Mesendoderm (in vitro differentiated cells): ENCODE measurements around the gene C1orf210.
A peak's percentile ranks its signal among the peaks of the same experiment; 100 is the strongest.

Experiments
- DNase-seq: peaks from one replicate; pipeline ENCODE4 v3.0.0; 2013
- H2AK5ac ChIP-seq: 2 replicates; pipeline ENCODE4 v1.6.1; 2013; ENCODE audit warnings: low read length, inconsistent platforms
- H2BK120ac ChIP-seq: 2 replicates; pipeline ENCODE4 v1.6.1; 2013; ENCODE audit warnings: low read depth, mild to moderate bottlenecking, low read length, moderate library complexity, mixed read lengths
- H2BK15ac ChIP-seq: replicated peaks from 2 replicates; pipeline ENCODE4 v1.6.1; 2013; ENCODE audit warnings: low read depth, mild to moderate bottlenecking, moderate library complexity
- H2BK5ac ChIP-seq: 2 replicates; pipeline ENCODE4 v1.6.1; 2013; ENCODE audit warnings: low read length, inconsistent platforms
- H3K18ac ChIP-seq: 2 replicates; pipeline ENCODE4 v1.6.1; 2013; ENCODE audit warnings: mild to moderate bottlenecking, low read length, mixed read lengths
- H3K23ac ChIP-seq: one replicate; pipeline ENCODE4 v1.6.1; 2013; ENCODE audit warnings: low read length
- H3K27ac ChIP-seq: 2 replicates; pipeline ENCODE4 v1.5.1; 2013; ENCODE audit warnings: low read depth, mild to moderate bottlenecking, inconsistent platforms, low read length, moderate library complexity
- H3K27me3 ChIP-seq: 2 replicates; pipeline ENCODE4 v1.6.1; 2013; ENCODE audit warnings: low read length, control low read depth, mild to moderate bottlenecking, inconsistent platforms; ENCODE audit not compliant: insufficient read depth, poor library complexity
- H3K36me3 ChIP-seq: 2 replicates; pipeline ENCODE4 v1.6.1; 2013; ENCODE audit warnings: low read length, inconsistent platforms; ENCODE audit not compliant: control insufficient read depth, insufficient read depth
- H3K4ac ChIP-seq: one replicate; pipeline ENCODE4 v1.6.1; 2013; ENCODE audit warnings: low read depth, mild to moderate bottlenecking, low read length, moderate library complexity
- H3K4me1 ChIP-seq: 2 replicates; pipeline ENCODE4 v1.6.1; 2013; ENCODE audit warnings: low read depth, low read length, inconsistent platforms; ENCODE audit not compliant: control insufficient read depth
- H3K4me2 ChIP-seq: 2 replicates; pipeline ENCODE4 v1.6.1; 2013; ENCODE audit warnings: low read length
- H3K4me3 ChIP-seq: 2 replicates; pipeline ENCODE4 v1.5.1; 2013; ENCODE audit warnings: mild to moderate bottlenecking, low read length
- H3K56ac ChIP-seq: one replicate; pipeline ENCODE4 v1.6.1; 2013; ENCODE audit warnings: low read length
- H3K79me1 ChIP-seq: 2 replicates; pipeline ENCODE4 v1.6.1; 2013; ENCODE audit warnings: low read length, inconsistent platforms
- H3K79me2 ChIP-seq: 2 replicates; pipeline ENCODE4 v1.6.1; 2013; ENCODE audit warnings: mild to moderate bottlenecking, low read length; ENCODE audit not compliant: control insufficient read depth, insufficient read depth
- H3K9ac ChIP-seq: 2 replicates; pipeline ENCODE4 v1.6.1; 2013; ENCODE audit warnings: low read length, inconsistent platforms
- H4K5ac ChIP-seq: one replicate; pipeline ENCODE4 v1.6.1; 2013; ENCODE audit warnings: low read length
- H4K8ac ChIP-seq: one replicate; pipeline ENCODE4 v1.6.1; 2013; ENCODE audit warnings: low read depth, mild to moderate bottlenecking, control low read depth, low read length, moderate library complexity
- WGBS: extraction: QIAGEN DNeasy Blood & Tissue Kit; methylation state at CpG from one replicate; pipeline ENCODE4 v1.1.7; 2013; ENCODE audit warnings: low lambda C conversion rate, missing lambda C conversion rate; ENCODE audit not compliant: insufficient coverage; ENCODE audit errors: extremely low coverage; 5-methylcytosine and 5-hydroxymethylcytosine counted together

The C1orf210 gene

GRCh38 chr1:43241413-43241836 is 44.0 kb downstream of the C1orf210 start:
- Histone ChIP-seq H3K79me2 (no peaks in the 10 kb centered on the region), H4K8ac (no peak overlapping the region), H3K36me3 (no peaks in the 10 kb centered on the region), H2BK120ac (no peak overlapping the region), H3K18ac (no peak overlapping the region), H3K23ac (no peak overlapping the region), H3K27ac (no peak overlapping the region), H3K4me2 (no peak overlapping the region), H3K79me1 (no peaks in the 10 kb centered on the region), H3K56ac (no peak overlapping the region), H2BK5ac (no peak overlapping the region), H3K27me3 (no peaks in the 10 kb centered on the region), H2BK15ac (no peak overlapping the region), H2AK5ac (no peak overlapping the region), H3K4me3 (no peak overlapping the region), H3K4ac (no peak overlapping the region), H3K4me1 (no peaks in the 10 kb centered on the region), H3K9ac (no peak overlapping the region), H4K5ac (no peak overlapping the region)
- DNase-seq, result peak; percentile 81
- no CpG with 5 or more reads among the region's 6 CpGs for WGBS

GRCh38 chr1:43239484-43239883 is 45.9 kb downstream of the C1orf210 start:
- H3K56ac ChIP-seq, result no peak overlapping the region
- WGBS, result no CpG with 5 or more reads among the region's 3 CpGs
- H2AK5ac ChIP-seq, result no peak overlapping the region
- no peak overlapping the region for H3K9ac ChIP-seq
- H3K23ac ChIP-seq, result no peak overlapping the region
- no peaks in the 10 kb centered on the region for H3K36me3 ChIP-seq
- H2BK120ac ChIP-seq, result no peak overlapping the region
- no peak overlapping the region for H4K5ac ChIP-seq
- no peak overlapping the region for H2BK15ac ChIP-seq
- H2BK5ac ChIP-seq, result no peak overlapping the region
- H3K27ac ChIP-seq, result no peak overlapping the region
- no peak overlapping the region for H4K8ac ChIP-seq
- no peaks in the 10 kb centered on the region for H3K79me1 ChIP-seq
- no peak overlapping the region for H3K18ac ChIP-seq
- H3K4ac ChIP-seq, result no peak overlapping the region
- no peaks in the 10 kb centered on the region for H3K4me1 ChIP-seq
- no peak for DNase-seq
- no peaks in the 10 kb centered on the region for H3K79me2 ChIP-seq
- no peaks in the 10 kb centered on the region for H3K27me3 ChIP-seq
- H3K4me2 ChIP-seq, result no peak overlapping the region
- H3K4me3 ChIP-seq, result no peak overlapping the region

GRCh38 chr1:43238991-43239469 is 46.4 kb downstream of the C1orf210 start:
- H2AK5ac ChIP-seq, result no peak overlapping the region
- no peaks in the 10 kb centered on the region for H3K4me1 ChIP-seq
- no peak overlapping the region for H2BK5ac ChIP-seq
- H3K23ac ChIP-seq, result no peak overlapping the region
- no peaks in the 10 kb centered on the region for H3K27me3 ChIP-seq
- H3K4me3 ChIP-seq, result no peak overlapping the region
- H4K8ac ChIP-seq, result no peak overlapping the region
- no peaks in the 10 kb centered on the region for H3K79me2 ChIP-seq
- H3K36me3 ChIP-seq, result no peaks in the 10 kb centered on the region
- no peak overlapping the region for H3K56ac ChIP-seq
- H2BK120ac ChIP-seq, result no peak overlapping the region
- no peak overlapping the region for H3K27ac ChIP-seq
- H3K4me2 ChIP-seq, result no peak overlapping the region
- WGBS, result no CpG with 5 or more reads among the region's 3 CpGs
- no peaks in the 10 kb centered on the region for H3K79me1 ChIP-seq
- no peak overlapping the region for H2BK15ac ChIP-seq
- H3K18ac ChIP-seq, result no peak overlapping the region
- H4K5ac ChIP-seq, result no peak overlapping the region
- no peak overlapping the region for H3K4ac ChIP-seq
- DNase-seq, result no peak
- H3K9ac ChIP-seq, result no peak overlapping the region

- peak; percentile 86 for DNase-seq
- H3K18ac ChIP-seq, result no peak overlapping the region
- H3K9ac ChIP-seq, result no peak overlapping the region
- no peak overlapping the region for H2AK5ac ChIP-seq
- no peak overlapping the region for H3K4ac ChIP-seq
- WGBS, result no CpG with 5 or more reads among the region's 5 CpGs
- H2BK120ac ChIP-seq, result no peak overlapping the region
- no peaks in the 10 kb centered on the region for H3K4me1 ChIP-seq
- H3K56ac ChIP-seq, result no peak overlapping the region
- H2BK5ac ChIP-seq, result no peak overlapping the region
- no peak overlapping the region for H4K8ac ChIP-seq
- no peaks in the 10 kb centered on the region for H3K36me3 ChIP-seq
- H3K4me2 ChIP-seq, result no peak overlapping the region
- no peak overlapping the region for H4K5ac ChIP-seq
- H3K4me3 ChIP-seq, result no peak overlapping the region
- no peaks in the 10 kb centered on the region for H3K79me1 ChIP-seq
- H3K79me2 ChIP-seq, result no peaks in the 10 kb centered on the region
- H3K27ac ChIP-seq, result no peak overlapping the region
- H3K23ac ChIP-seq, result no peak overlapping the region
- H2BK15ac ChIP-seq, result no peak overlapping the region
- no peaks in the 10 kb centered on the region for H3K27me3 ChIP-seq
Observed at GRCh38 chr1:43238085-43238484, 47.3 kb downstream of the C1orf210 start.

GRCh38 chr1:43237121-43237520 is 48.3 kb downstream of the C1orf210 start:
- Histone ChIP-seq H2AK5ac (no peak overlapping the region), H2BK15ac (no peak overlapping the region)

GRCh38 chr1:43235451-43236121 is 49.8 kb downstream of the C1orf210 start:
- H3K23ac ChIP-seq, result no peak overlapping the region
- no peaks in the 10 kb centered on the region for H3K79me1 ChIP-seq
- no peak overlapping the region for H3K27ac ChIP-seq
- H3K4me1 ChIP-seq, result no peaks in the 10 kb centered on the region
- no peaks in the 10 kb centered on the region for H3K27me3 ChIP-seq
- no peak overlapping the region for H3K4ac ChIP-seq
- H3K56ac ChIP-seq, result no peak overlapping the region
- no peak overlapping the region for H3K4me3 ChIP-seq
- H3K36me3 ChIP-seq, result no peaks in the 10 kb centered on the region
- H2BK15ac ChIP-seq, result no peak overlapping the region
- WGBS, result no CpG with 5 or more reads among the region's 9 CpGs
- no peak overlapping the region for H2BK120ac ChIP-seq
- H3K9ac ChIP-seq, result no peak overlapping the region
- no peaks in the 10 kb centered on the region for H3K79me2 ChIP-seq
- H3K18ac ChIP-seq, result no peak overlapping the region
- no peak overlapping the region for H3K4me2 ChIP-seq
- H2BK5ac ChIP-seq, result no peak overlapping the region
- no peak overlapping the region for H4K8ac ChIP-seq
- no peak overlapping the region for H4K5ac ChIP-seq
- DNase-seq, result no peak
- no peak overlapping the region for H2AK5ac ChIP-seq

More at GRCh38 chr1:43237121-43237520, 48.3 kb downstream of the C1orf210 start:
- H3K4me3 ChIP-seq, result no peak overlapping the region
- no peaks in the 10 kb centered on the region for H3K4me1 ChIP-seq
- H2BK120ac ChIP-seq, result no peak overlapping the region
- H3K27me3 ChIP-seq, result no peaks in the 10 kb centered on the region
- no peak for DNase-seq
- no peak overlapping the region for H3K18ac ChIP-seq
- WGBS, result no CpG with 5 or more reads among the region's 1 CpG
- no peak overlapping the region for H3K4ac ChIP-seq
- H3K23ac ChIP-seq, result no peak overlapping the region
- no peak overlapping the region for H3K27ac ChIP-seq
- H2BK5ac ChIP-seq, result no peak overlapping the region
- H3K4me2 ChIP-seq, result no peak overlapping the region
- no peak overlapping the region for H4K8ac ChIP-seq
- H3K36me3 ChIP-seq, result no peaks in the 10 kb centered on the region
- no peak overlapping the region for H3K9ac ChIP-seq
- no peaks in the 10 kb centered on the region for H3K79me1 ChIP-seq
- H4K5ac ChIP-seq, result no peak overlapping the region
- H3K79me2 ChIP-seq, result no peaks in the 10 kb centered on the region
- H3K56ac ChIP-seq, result no peak overlapping the region
